Measurements from ENCODE around the gene GATA3.
A peak's percentile ranks its signal among the peaks of the same experiment; 100 is the strongest.
"Not testable (repeated sequence)": the region's sequence is repeated elsewhere in the genome, so short reads cannot be mapped to it uniquely, and the experiment has no call there.

The GATA3 gene

DNA sequence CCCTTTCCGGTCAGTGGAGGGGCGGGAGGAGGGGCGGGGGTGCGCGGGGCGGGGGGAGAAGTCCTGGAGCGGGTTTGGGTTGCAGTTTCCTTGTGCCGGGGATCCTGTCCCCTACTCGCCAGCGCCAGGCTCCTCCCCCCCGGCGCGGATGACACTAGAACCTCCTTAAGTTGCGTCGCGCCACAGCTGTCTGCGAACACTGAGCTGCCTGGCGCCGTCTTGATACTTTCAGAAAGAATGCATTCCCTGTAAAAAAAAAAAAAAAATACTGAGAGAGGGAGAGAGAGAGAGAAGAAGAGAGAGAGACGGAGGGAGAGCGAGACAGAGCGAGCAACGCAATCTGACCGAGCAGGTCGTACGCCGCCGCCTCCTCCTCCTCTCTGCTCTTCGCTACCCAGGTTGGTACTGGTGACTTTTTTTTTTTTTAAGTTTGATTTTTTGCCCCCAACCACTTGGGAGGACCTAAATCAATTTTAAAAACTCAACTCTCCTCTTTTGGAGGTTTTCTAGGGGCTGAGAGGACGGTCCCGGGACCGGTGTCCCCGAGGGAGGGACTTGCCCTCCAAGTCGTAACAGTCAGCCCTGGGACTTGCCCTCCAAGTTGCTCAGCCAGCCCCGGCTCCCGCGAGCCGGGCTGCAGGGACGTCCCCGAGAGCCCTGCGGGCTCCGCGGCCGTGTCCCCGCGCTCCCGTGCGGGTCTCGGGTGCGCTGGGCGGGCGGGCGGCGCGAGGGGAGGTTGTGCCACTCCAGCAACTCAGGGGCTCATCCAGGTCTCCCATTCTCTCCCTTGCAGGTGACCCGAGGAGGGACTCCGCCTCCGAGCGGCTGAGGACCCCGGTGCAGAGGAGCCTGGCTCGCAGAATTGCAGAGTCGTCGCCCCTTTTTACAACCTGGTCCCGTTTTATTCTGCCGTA lies at the start of gene GATA3:
GATA3 (plus strand) TSS at position 195 of the 914 bp plus-strand sequence. CDS start 968 bp downstream, outside the sequence.
- DNase-seq: no peak

DNA sequence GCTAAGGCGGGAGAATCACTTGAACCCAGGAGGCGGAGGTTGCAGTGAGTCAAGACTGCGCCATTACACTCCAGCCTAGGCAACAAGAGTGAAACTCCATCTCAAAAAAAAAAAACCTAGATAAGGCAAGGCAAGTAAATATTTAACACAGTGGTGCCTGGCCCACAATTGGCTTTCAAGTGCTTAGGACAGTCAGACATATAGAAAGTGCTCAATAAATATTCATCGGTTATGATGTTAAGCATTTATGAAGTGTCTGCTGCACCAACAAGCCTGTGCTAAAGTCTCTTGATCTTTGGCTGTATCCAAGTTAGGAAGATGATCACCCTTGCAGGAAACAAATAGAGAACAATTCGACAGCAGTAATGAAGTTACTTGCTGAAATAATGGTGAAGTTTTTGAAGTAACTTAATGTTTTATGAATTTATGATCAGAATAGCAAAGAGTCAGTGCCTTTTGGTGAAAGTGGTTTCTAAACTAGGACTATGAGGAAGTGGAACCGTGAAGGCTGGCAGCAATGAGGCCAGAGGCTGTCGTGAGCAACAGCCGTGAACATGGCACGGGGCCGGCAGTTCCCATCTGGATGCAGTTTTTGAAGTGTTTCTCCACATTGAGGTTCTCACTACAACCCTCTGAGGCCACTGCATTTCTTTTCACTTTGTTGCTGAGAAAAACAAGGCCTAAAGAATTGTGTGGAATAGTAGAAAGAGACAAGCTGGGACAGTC lies 48.1 kb upstream of the GATA3 start:
- DNase-seq: no peak

DNA sequence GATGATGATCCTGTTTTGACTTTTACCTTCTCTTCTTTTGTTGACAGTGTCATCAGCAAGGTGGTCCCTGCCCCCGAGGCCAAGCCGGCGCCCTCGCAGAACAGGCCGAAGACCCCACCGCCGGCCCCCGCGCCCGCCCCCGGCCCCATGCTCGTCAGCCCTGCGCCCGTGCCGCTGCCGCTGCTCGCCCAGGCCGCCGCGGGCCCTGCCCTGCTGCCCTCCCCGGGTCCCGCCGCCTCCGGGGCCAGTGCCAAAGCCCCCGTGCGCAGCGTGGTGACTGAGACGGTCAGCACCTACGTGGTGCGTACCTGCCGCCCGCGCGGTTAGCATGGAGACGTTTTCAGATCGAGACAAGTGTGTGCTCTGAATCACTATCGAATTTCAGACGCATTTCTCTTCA lies 45.5 kb upstream of the GATA3 start:
- no peak for DNase-seq

DNA sequence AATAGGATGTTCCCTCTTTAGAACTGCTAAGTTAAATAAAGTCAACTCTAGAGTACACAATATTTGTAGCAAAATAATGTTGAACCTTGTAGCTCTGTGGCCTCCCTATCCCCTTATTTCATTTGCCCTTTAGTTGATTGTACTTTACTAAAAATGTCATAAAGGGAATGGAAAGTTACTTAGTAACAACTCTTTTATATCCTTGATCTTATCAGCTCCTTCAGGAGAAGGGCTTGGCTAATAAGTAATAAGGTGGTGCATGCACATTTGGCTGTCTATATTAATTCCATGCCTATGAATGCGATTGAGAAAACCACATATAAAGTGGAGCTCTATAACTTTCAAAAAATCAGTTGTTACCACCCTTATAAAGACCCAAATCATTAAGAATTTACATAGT lies 41.5 kb upstream of the GATA3 start:
- DNase-seq: no peak

DNA sequence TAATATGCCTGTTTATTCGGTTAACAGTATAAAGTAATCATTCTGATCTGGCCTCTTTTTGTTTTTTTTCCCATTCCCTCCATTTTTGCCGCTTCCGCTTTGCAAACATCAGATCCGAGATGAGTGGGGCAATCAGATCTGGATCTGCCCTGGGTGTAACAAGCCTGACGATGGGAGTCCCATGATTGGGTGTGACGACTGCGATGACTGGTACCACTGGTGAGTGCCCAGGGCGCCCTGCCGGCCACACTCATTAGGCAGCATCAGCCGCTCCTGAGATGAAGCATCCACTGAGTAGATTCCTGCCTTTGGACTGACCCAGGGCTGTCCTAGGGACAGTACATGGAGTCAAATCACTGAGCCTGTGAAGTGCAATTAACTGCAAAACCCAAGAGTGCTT lies 40.9 kb upstream of the GATA3 start:
- DNase-seq: no peak

DNA sequence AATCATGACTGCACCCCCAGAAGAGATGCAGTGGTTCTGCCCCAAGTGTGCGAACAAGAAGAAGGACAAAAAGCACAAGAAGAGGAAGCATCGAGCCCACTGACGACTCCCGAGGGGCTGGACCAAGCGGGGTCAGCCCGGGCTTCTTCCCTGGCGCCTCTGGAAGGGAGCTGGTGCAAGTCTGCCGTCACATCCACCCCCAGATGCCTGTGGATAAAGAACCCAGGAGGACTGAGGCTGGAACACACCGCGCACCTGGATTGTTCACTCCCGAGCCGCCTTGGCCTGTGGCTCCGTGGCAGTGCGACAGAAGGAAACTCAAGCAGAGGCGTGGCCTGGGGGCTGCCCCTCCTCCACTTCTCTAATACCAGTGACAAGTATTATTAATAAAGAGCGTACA lies 39.8 kb upstream of the GATA3 start:
- DNase-seq: no peak

DNA sequence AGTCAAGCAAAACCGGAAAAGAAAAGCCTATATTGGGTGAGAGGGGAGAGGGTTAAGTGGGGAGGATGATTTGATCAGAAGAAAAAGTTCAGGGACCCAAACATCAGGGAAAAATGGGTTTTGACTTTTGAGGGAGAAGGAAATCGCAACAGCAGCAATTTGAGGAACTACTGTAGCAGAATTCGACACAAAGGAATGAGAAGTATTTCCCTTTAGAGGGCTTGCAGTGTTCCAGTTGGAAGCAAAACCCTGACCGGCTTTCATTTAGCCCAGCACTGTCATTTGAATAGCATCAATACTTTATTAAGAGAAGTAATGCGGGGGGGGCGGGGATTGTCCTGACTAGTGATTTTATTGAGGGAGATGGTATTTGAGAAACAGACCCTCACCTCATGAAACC lies 37.2 kb upstream of the GATA3 start:
- no peak for DNase-seq

DNA sequence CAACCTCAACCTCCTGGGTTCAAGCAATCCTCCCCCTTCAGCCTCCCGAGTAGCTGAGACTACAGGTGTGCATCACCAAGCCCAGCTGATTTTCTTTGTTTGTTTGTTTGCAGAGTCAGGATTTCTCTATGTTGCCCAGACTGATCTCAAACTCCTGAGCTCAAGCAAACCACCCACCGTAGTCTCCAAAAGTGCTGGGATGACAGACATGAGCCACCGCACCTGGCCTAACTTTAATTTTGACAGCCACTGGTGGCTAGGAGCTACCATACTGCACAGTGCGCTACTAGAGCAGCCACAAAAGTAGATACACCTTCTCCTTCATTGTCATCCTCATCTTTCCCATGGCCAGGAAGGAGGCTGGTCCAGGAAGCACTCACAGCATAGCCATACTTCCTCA lies 31.2 kb upstream of the GATA3 start:
- no peak for DNase-seq

DNA sequence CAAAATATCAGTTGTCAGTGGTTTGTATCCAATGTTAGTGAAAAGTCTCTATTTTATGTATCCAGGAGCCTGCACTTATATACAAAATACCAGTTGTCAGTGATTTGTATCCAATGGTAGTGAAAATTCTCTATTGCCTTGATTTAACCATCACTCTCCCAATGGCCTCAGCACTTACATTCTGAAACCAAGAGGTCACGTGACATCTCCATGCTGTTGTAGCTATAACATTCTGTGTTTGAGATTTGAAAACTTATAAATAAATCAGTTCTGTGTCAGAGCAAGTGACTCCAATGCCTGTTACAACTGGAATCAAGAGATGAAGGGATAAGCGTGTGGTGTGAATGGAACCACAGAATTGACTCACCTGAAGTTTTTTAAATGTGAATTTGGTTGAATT lies 30.6 kb upstream of the GATA3 start:
- no peak for DNase-seq

DNA sequence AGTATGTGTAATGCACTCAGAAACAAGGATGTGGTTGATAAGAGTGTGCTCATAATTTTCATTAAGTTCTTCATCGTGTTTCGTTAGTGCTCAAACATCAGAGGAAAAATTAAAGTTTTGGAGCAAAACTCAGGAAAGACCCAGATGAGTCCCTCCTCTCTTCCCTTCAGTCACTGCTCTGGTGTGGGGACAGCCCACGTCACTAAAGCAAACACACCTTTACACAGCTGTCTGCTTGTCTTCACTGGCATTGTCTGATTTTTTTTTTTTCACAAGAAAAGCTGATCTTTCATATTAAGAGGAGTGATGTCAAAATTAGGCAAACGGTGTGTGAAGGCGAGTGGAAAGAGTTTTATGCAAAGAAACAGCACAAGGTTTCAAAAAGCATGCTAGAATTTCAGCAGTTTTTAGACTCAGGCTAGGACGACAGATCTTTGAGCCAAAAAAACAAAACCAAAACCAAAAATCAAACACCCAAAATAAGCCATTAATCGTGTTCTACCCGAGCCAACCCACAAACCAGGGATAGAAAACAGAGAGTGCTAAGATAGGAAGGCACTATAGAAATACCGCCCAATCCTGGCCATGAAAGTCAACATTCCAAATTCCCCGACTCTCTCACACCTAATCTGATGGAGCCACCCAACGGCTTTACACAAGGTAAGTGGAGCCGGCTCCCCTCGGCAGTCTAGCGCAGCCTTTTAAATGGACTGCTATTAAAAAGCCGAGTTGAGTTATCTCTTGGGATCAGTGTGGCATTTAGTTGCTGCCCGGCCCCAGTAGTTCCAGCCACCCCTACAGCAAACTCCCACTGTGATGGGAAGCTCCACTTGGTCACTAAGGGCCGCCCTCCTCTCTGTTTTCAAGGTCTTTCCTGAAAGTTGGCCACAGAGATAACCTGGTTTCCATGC lies 27.9 kb upstream of the GATA3 start:
- no peak for DNase-seq

DNA sequence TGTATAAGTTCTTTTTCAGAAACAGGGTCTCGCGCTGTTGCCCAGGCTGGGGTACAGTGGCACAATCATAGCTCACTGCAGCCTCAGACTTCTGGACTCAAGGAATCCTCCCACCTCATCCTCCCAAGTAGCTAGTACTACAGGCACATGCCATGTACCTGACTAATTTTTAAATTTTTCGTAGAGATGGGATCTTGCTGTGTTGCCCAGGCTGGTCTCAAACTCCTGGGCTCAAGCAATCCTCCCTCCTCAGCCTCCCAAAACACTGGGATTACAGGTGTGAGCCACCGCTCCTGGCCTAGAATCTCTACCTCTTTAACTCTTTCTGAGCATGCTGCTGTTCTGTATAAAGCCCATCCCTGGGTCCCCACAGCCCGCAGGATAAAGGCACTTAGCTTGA lies 23.3 kb upstream of the GATA3 start:
- not testable (repeated sequence) for DNase-seq

DNA sequence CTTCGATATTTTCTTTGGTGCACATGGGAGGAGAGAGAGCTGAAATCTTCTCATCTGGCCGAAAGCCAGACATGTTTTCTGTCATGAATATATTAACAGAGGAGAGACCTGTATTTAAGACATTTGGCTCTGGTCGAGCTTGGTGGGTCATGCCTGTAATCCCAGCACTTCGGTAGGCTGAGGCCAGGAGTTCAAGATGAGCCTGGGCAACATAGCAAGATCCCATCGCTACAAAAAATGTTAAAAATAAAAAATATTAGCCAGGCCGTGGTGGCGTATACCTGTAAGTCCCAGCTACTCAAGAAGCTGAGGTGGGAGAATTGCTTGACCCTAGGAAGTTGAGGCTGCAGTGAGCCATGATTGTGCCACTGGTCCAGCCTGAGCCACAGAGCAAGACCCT lies 21.9 kb upstream of the GATA3 start:
- DNase-seq: no peak

DNA sequence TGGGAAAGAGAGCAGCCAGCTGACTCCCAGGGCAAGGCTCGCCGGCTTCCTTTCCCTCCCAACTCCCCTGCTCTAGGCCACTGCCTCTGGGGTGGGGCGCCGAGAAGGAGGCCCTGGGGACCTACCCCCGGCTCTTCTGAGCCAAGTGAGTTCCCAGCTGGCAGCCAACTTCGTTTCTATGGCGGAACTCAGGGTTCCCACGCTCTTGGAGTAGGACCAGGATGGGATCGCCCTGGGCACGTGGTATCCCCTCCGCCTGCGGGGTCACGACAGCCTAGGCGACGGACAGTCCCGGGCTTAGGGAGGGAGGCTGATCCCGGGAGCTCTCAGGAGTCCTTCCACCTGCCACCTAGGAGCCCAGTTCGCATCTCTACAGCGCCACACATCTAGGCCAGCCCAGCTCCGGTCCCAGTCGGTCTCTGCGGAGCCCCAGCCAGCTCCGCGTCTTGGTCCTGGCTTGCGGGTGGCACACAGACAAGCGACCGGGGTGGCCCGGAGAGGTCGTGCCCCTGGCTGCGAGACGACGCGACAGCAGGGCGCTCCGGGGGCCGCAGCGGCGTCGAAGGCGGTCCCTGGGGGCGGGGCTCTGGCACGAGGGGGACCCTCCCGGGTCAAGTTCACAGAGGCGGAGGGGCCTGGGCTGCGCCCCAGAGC lies 20.5 kb upstream of the GATA3 start:
- no peak for DNase-seq

DNA sequence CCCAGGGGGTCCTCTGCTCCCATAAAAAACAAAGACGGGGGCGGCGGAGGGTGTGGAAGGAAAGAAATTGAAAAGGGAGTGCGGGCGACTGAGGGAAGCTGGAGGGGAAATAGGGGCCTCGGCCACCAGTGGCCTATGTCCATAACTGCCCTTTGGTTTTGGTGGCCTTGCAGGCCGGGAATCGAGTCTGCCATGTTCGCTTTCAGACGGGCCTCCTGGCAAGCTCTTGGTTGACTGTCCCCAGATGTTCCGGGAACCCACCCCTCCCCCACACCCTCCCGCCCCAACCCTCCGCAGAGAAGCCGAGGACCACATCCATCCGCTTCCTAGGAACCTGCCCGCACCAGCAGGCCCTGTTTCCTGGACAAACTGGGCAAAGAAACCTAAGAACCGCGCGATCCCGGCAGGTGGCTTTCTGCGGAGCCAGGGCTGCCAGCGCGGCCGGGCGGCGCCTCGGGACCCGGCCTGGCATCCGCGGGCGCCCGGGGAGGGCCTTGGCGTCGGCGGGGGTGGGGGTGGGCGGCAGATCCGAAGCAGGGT lies 20.0 kb upstream of the GATA3 start:
- no peak for DNase-seq

DNA sequence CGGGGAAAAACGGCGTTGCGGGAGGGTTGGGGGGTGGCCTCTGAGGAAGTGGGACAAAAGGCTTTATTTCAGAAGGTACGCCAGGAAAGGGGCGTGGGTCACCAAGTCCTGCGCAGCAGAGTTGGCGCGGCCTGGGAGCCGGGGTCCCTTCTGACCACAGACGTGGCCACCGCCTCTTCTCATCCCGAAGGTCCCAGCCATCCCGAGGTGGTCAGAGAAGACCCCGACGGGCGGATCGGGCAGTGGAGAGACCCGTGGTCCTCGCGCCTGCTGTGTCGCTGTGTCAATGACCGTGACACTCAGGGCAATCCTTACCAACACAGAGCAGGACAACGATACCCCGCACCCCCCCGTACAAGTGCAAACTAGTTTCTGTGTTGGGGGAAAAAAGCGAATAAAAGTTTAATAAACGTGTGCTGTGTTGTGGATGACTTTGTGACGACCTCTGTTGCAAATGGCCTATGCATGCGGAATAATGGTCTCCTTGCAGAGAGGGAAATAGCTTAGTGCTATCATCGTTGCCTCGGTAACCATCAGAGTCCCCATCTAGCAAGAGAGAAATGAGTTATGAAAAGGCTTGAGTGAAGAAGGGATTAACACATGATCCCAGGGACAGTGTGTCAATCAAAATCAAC lies 19.4 kb upstream of the GATA3 start:
- peak; percentile 10 for DNase-seq

DNA sequence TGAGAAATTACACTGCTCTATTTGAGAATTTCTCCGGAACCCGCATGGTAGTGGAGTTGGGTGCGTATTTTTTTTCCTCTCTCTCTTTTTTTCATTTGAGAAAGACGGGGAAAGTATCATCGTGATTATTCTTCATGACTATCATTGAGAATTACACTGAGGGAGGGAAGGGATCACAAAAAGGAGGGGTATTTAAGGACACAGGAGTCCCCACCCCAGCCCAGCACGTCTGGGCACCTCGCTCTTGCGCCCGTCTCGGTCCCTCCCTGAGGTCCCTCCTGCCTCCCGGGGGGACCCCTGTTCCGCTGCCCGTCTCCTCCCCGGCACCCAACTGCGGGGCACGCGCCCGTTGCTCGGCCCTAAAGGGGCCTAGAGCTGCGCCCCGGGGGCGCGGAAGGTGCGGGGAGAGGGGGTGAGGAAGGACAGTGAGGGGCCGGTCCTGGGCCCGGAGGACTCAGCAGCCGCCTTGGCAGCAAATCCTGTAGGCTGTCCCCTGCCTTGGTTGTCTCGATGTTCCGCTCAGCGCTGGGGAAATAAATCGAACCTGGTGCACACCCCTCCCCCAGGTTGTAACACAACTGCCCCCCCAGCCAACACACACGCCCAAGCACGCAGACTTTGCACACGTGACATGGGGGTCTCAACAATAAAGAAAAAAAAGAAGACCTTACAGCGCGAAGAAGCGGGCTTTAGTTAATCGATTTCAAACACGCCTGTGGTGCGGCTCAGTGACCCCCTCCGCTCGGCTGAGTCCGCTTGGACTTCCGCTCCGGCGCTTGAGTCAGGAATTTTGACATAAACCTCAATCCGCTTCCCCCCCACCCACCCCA lies 18.6 kb upstream of the GATA3 start:
- no peak for DNase-seq

DNA sequence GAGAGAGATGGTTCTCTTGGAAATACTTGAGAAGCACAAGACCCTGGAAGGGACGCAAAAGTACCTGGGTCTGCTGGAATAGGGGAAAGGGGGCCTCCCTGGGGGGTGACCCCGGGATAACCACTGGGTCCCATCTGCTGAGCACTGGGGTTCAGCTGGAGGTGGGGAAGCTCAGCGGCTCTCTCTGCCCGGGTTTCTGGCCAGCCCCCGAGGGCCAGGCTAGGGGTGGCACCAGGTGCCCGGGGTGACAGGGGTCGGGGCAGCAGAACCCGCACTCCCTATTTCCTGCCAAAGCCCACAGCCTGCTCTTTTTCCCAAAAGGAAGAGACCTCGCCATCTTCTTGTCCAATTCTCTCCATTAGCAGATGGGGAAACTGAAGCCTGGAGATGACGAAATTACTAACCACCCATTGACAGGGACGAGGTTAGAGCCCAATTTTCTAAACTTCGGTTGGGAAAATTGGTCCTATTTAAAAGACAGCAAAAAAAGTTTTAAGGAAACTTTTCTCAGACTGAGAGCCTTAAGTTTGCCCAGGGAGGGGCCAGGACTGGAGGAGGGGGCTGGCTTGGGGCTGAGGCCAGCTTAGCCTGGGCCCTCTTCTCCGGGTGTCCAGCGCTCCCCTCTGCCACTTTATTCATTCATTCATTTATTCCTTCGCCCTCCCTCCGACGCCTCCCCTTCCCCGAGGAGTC lies 17.8 kb upstream of the GATA3 start:
- DNase-seq: no peak

DNA sequence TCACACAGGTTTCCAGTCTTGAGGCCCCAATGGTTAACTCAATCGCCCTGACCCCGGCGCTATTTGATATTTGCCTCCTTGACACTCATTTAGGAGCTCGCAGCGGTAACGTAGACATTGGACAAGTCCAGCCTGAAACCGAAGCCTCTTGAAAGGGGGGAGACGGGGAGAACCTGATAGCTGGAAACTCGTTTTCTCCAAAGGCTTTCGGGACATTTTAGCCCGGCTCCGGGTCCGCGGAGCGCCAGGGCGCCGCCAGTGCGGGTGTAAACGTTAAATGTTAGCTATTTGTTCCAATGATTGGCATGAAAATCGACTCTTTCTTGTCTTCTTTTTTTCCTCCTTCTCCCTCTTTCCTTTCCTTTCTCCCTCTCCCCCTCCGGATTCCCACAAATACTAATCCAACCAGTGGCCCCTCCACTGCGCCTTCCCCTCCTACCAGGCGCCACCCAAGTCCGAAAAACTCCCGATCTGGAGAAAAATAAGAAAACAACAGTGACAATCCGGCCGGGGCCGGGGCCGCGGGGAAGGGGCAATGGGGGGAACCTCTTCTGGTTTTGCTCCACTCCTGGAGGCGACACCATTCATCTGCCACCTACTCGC lies 17.2 kb upstream of the GATA3 start:
- no peak for DNase-seq

DNA sequence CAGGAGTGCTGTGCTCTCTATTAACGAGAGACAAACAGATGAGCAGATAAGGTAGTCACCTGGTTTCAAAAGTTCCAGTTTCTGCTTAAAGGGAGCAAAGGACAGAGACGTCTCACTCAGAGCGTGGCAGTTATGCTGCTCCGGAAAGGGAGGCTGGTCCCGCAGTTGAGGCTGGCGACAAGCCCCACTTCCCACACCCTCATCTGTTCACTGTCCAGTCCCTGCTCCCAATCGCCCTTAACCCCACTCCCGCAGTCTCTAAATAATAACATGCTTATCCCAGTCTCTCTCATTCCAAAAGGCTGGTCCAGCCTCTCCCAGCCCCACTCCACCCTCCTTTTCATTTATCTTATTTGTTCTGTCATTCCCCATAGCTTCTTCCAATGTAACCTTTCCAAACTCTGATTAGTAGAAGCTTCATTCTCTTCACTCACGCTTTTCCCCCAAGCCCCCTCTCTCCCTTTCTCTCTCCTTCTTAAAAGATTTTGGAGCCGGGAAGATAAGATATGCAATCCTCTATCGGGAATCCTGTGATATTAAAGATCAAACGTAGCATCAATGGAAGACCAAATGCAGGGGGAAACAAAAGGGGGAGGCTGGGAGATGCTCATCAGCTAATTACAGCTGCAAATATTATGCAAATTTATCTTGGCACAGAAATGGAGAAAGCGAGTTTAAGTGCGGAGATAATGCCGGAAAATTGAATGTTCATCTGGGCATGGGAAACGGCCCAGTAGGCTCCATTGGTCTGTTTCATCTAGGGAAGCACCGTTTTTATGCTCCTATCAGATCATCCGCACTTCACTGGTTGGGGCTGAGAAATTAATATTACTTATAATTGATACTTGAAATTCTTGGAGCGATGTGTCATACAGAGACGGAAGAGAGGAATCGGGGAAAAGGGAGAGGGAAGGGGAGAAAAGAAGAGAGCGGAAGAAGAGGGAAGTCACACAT lies 16.3 kb upstream of the GATA3 start:
- DNase-seq: no peak

Measured in NCI-H1092 (cell line).